ENCODE measurements around the gene PANK1.

The PANK1 gene

GRCh38 chr10:89649051-89649450, 4.0 kb upstream of the PANK1 start:
- in situ Hi-C loops (cut with HindIII; ENCODE audit: low sequenced_read_pairs) = no loop called here
- no peak for DNase-seq (ENCODE audit: low read depth, low spot score)
- TF ChIP-seq CTCF (IDR thresholded peaks at IDR 0.05; ENCODE audit: low read depth, low read length) = no peak
- no peak overlapping the region for H3K4me3 ChIP-seq (ENCODE audit: low read depth, low read length)

- in situ Hi-C loops (cut with HindIII; ENCODE audit: low sequenced_read_pairs) = no loop called here
- H3K4me3 ChIP-seq (ENCODE audit: low read depth, low read length) = no peak overlapping the region
- no peak for DNase-seq (ENCODE audit: low read depth, low spot score)
- TF ChIP-seq CTCF (IDR thresholded peaks at IDR 0.05; ENCODE audit: low read depth, low read length) = no peak
Observed at GRCh38 chr10:89648074-89648473, 3.0 kb upstream of the PANK1 start.

- no peak for DNase-seq (ENCODE audit: low read depth, low spot score)
- in situ Hi-C loops (cut with HindIII; ENCODE audit: low sequenced_read_pairs) = no loop called here
- H3K4me3 ChIP-seq (ENCODE audit: low read depth, low read length) = no peak overlapping the region
- TF ChIP-seq CTCF (IDR thresholded peaks at IDR 0.05; ENCODE audit: low read depth, low read length) = no peak
Observed at GRCh38 chr10:89646889-89647657, 2.0 kb upstream of the PANK1 start.

GRCh38 chr10:89645742-89646172, 715 bp upstream of the PANK1 start:
- in situ Hi-C loops (cut with HindIII; ENCODE audit: low sequenced_read_pairs) = no loop called here
- TF ChIP-seq CTCF (IDR thresholded peaks at IDR 0.05; ENCODE audit: low read depth, low read length) = no peak
- peak overlapping the region; percentile 70 for H3K4me3 ChIP-seq (ENCODE audit: low read depth, low read length)
- no peak for DNase-seq (ENCODE audit: low read depth, low spot score)

GRCh38 chr10:89644691-89644966, 413 bp downstream of the PANK1 start:
- peak overlapping the region; percentile 70 for H3K4me3 ChIP-seq (ENCODE audit: low read depth, low read length)
- no peak for DNase-seq (ENCODE audit: low read depth, low spot score)
- no peak for TF ChIP-seq CTCF (IDR thresholded peaks at IDR 0.05; ENCODE audit: low read depth, low read length)
- in situ Hi-C loops (cut with HindIII; ENCODE audit: low sequenced_read_pairs) = no loop called here

GRCh38 chr10:89643812-89644690, 991 bp downstream of the PANK1 start:
- in situ Hi-C loops (cut with HindIII; ENCODE audit: low sequenced_read_pairs) = no loop called here
- peak; percentile 96 for DNase-seq (ENCODE audit: low read depth, low spot score)
- no peak for TF ChIP-seq CTCF (IDR thresholded peaks at IDR 0.05; ENCODE audit: low read depth, low read length)
- peak overlapping the region; percentile 70 for H3K4me3 ChIP-seq (ENCODE audit: low read depth, low read length)
